ENCODE measurements around the gene STK11.

The STK11 gene

DNA sequence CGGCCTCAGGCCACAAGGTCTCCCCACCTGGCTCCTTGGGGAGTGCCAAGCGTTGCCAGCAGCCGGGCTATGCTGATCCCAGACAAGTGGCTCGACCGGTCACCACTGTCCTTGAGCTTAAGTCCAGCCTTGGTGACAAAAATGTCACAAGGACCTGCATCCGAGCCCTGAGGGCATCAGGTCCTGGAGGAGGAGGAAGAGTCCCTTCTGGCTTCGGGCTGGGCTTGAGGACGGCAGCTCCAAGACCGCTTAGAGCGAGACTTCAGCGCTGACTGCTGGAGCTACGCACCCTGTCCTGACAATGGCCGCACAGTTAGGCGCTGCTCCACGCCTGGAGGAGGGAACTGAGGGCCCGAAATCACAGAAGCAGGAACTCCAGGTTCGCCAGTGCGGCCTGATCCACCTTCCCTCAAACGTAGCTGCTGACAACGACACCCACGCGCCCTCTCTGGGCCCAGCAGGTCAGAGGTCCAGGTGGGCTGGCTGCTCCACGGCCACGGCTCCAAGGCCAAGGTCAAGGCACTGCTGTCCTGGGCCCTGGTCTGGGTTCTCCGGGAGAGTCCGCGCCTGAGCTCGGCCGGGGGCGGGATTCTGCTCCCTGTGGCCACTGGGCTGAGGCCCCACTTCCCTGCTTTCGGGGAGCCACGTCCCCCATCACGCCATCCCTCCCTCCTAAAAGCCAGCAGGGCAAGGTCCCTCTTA, 38.6 kb upstream of the STK11 start:
- TF ChIP-seq, protein P1, sequence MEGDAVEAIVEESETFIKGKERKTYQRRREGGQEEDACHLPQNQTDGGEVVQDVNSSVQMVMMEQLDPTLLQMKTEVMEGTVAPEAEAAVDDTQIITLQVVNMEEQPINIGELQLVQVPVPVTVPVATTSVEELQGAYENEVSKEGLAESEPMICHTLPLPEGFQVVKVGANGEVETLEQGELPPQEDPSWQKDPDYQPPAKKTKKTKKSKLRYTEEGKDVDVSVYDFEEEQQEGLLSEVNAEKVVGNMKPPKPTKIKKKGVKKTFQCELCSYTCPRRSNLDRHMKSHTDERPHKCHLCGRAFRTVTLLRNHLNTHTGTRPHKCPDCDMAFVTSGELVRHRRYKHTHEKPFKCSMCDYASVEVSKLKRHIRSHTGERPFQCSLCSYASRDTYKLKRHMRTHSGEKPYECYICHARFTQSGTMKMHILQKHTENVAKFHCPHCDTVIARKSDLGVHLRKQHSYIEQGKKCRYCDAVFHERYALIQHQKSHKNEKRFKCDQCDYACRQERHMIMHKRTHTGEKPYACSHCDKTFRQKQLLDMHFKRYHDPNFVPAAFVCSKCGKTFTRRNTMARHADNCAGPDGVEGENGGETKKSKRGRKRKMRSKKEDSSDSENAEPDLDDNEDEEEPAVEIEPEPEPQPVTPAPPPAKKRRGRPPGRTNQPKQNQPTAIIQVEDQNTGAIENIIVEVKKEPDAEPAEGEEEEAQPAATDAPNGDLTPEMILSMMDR (IDR thresholded peaks at IDR 0.05; ENCODE audit: low read depth, low read length, missing control alignments): no peak
- H3K4me3 ChIP-seq (ENCODE audit: low read depth, low read length): no peak overlapping the region
- DNase-seq (ENCODE audit: low read depth): no peak

DNA sequence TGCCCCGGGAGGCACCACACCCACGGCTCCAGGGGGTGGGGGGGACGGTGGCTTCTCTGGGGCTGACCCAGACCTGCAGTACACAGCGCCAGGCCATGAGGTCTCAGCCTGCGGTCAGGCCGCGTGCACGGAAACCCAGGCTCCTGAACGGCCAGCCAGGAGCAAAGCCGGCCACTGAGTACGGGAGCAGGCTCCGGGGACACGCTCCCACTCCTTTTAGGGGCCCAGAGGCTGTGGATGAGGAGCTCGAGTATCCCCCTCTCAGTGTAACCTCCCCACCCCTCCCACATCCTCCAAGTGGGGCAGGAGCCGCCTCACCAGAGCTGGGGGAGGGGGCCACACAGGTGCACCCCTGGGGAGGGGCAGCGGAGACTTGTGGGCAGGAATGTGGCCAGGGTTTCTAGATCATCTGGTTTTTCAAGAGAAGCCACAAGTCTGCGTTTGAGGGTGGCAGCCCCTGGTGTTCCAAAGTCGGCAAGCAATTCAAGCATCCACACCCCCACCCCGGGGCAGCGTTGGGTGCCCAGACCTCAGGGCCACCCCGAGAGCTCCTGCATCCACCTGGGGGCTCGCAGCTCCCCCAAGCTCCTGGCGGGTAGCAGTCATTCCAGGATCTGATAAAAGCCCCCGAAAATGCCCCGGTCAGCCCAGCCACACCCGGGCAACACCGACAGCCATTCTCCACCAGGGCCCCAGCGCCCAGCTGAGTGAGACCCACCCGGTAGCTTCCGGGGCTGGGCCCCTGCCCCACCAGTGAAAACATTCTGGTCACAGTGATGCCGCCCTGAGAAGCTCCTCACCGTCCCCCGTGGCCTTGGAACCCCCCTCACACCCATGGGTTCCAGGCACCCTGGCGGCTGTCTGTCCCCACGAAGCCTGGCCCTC, 37.6 kb upstream of the STK11 start:
- DNase-seq (ENCODE audit: low read depth): no peak
- H3K4me3 ChIP-seq (ENCODE audit: low read depth, low read length): no peak overlapping the region
- TF ChIP-seq, protein P1 (IDR thresholded peaks at IDR 0.05; ENCODE audit: low read depth, low read length, missing control alignments): no peak

DNA sequence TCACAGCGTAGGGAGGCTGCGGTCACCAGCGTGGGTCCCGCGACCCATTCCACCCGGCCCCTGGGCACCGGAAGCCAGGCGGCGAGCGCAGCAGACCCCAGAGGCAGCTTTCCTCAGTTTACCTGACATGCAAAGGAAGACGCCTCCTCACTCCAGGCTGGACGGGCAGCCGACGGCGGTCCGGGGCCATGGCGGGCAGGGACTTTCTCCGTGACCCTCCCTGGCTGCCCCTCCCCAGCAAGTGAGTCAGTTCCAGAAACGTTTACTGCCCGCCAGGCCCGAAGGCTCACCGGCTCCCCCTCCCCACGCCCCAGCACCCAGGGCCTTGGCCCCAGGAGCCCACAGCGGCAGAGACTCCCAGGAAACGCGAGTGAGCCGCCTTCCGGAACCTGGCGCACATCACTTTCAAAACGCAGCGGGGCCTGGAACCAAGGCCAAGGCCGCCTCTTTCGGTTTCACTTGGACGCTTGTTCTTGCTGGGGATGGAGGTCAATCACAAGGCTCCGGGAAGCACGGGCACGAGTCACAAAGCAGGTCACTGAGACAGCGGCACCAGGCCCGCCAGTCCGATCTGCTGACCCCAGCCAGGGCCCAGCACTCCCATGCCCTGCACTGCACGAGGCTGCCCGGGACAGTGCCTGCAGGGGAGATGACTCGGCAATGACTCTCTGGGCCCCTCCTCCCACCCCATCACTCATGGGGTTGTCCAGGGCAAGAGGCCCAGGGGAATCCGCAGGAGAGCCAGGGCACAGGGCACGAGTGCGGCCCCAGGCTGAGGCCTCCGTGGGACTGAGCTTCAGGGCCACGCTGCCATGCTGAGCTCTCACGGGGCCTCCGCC, 36.8 kb upstream of the STK11 start:
- no peak overlapping the region for H3K4me3 ChIP-seq (ENCODE audit: low read depth, low read length)
- no peak for DNase-seq (ENCODE audit: low read depth)
- TF ChIP-seq, protein P1 (IDR thresholded peaks at IDR 0.05; ENCODE audit: low read depth, low read length, missing control alignments): no peak

DNA sequence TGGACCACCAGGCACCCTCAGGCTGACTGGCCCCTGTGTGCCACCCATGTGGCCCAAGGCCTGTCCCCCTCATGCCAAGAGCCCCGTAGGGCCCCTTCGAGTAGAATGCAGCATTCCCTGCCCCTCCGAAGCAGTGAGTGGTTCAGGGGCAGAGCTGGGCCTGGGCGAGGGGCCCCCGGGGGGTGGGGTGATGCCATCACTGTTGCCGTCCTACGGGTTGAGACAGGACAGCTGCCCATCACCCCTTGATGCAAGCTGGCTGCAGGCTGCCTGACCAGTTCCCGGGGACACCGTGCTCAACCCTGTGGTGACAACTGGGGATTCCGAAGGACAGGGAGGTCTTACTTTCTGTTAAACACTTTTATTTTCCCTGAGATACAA, 36.2 kb upstream of the STK11 start:
- no peak for DNase-seq (ENCODE audit: low read depth)
- TF ChIP-seq, protein P1 (IDR thresholded peaks at IDR 0.05; ENCODE audit: low read depth, low read length, missing control alignments): no peak
- no peak overlapping the region for H3K4me3 ChIP-seq (ENCODE audit: low read depth, low read length)

DNA sequence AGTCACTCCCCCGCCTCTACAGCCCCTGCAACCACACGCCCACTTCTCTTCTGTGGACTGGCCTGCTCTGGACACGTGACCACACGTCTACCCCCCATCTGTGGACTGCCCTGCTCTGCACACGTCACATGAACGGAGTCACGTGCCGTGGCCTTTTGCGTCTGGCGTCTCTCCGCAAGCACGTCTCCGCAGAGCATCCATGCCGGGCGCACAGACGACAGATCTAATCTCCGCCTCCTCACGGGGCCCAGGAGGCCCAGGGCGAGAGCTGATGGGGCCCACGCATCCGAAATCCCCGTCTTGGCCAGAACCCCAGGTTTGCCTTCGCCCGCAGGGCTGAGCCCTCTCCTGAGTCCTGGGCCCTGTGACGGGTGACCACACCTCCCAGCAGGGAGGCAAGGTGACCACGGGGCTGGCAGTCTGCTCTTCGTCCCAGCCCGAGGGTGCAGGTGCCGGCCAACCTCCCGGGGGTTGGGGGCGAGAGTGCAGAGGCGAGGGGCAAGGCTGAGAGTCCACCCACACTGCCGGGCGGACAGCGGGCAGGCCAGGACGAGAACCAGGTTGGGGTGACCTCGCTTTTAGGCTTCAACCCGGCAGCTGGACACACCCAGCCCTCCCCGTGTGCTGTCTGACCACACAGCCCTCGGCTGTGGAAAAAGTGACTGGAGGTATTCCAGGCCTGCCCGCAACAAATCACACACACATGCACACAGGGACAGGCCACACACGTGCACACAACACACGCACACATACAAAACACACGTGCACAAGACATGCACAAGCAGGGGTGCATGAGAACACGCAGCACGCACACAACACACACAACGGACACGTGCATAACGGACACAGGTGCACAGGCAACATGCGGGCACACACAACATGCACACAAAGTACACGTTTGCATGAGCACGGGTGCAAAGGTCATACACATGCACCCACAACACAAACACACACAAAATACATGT, 35.4 kb upstream of the STK11 start:
- no peak for DNase-seq (ENCODE audit: low read depth)
- TF ChIP-seq, protein P1 (IDR thresholded peaks at IDR 0.05; ENCODE audit: low read depth, low read length, missing control alignments): no peak
- no peak overlapping the region for H3K4me3 ChIP-seq (ENCODE audit: low read depth, low read length)

Data from GM12864 (cell line).